HEK293 (cell line): ENCODE data around the gene SEM1.

ENCODE experiments used
- CTCF ChIA-PET: fragments of 350-600 bp; formaldehyde crosslinking; extraction: SDS; loops from one replicate; lab custom pipeline; 2021; ENCODE audit warnings: antibody characterized with exemption; lab: Yijun Ruan, JAX
- POLR2A ChIA-PET: fragments of 300-600 bp; formaldehyde crosslinking; extraction: SDS; loops from one replicate; lab custom pipeline; 2020; ENCODE audit warnings: antibody characterized with exemption, inconsistent platforms; lab: Yijun Ruan, JAX
- H3K27ac ChIP-seq: fragments of 200-500 bp; sonication (Bioruptor generic); 2 replicates; pipeline ENCODE4 v1.5.1; 2014; ENCODE audit warnings: low read depth, low read length, control low read depth, inconsistent platforms; ENCODE audit errors: extremely low read depth
- H3K36me3 ChIP-seq, 2 experiments: fragments of 200-500 bp in 1 of 2; sonication (Bioruptor generic) in 1 of 2; 1 replicate in 1 of 2; 2 replicates in 1 of 2; pipeline ENCODE4 v1.5.1; 2014 to 2017; ENCODE audit warnings: inconsistent platforms in 2 of 2, low read length in 2 of 2; ENCODE audit not compliant: control insufficient read depth in 2 of 2, insufficient read depth in 1 of 2
- H3K4me1 ChIP-seq: fragments of 200-500 bp; sonication (Bioruptor generic); 2 replicates; pipeline ENCODE4 v1.5.1; 2014; ENCODE audit warnings: mild to moderate bottlenecking, low read length, inconsistent platforms; ENCODE audit not compliant: control insufficient read depth, insufficient read depth
- H3K4me3 ChIP-seq: 2 replicates; pipeline ENCODE4 v1.5.1; 2011; ENCODE audit warnings: low read depth, mild to moderate bottlenecking, control low read depth, low read length, moderate library complexity
- H3K9me3 ChIP-seq: fragments of 200-500 bp; sonication (Bioruptor generic); 2 replicates; pipeline ENCODE4 v1.5.1; 2014; ENCODE audit warnings: low read depth, low read length, inconsistent platforms; ENCODE audit not compliant: control insufficient read depth, insufficient read depth
- CTCF ChIP-seq: fragments of 450-650 bp; formaldehyde crosslinking; IDR thresholded peaks from 2 replicates; pipeline ENCODE4 v1.5.1; 2016; ENCODE audit warnings: missing biosample characterization, missing genetic modification characterization
- GLI4 ChIP-seq: fragments of 450-650 bp; formaldehyde crosslinking; IDR thresholded peaks from 2 replicates; pipeline ENCODE4 v1.5.1; 2016; ENCODE audit warnings: missing biosample characterization, missing genetic modification characterization
- HIC1 ChIP-seq: fragments of 450-650 bp; formaldehyde crosslinking; IDR thresholded peaks from 2 replicates; pipeline ENCODE4 v1.5.1; 2016; ENCODE audit warnings: missing biosample characterization, missing genetic modification characterization
- KLF17 ChIP-seq: fragments of 450-650 bp; formaldehyde crosslinking; IDR thresholded peaks from 2 replicates; pipeline ENCODE4 v1.5.1; 2016; ENCODE audit warnings: missing biosample characterization, missing genetic modification characterization
- KLF9 ChIP-seq: fragments of 450-650 bp; formaldehyde crosslinking; IDR thresholded peaks from 2 replicates; pipeline ENCODE4 v1.5.1; 2016; ENCODE audit warnings: missing biosample characterization, missing genetic modification characterization, low read depth
- OVOL3 ChIP-seq: fragments of 450-650 bp; formaldehyde crosslinking; IDR thresholded peaks from 2 replicates; pipeline ENCODE4 v1.5.1; 2016; ENCODE audit warnings: missing biosample characterization, missing genetic modification characterization
- ZBTB6 ChIP-seq: fragments of 450-650 bp; formaldehyde crosslinking; IDR thresholded peaks from 2 replicates; pipeline ENCODE4 v1.5.1; 2017; ENCODE audit warnings: missing biosample characterization, missing genetic modification characterization
- ZNF121 ChIP-seq: fragments of 450-650 bp; formaldehyde crosslinking; IDR thresholded peaks from 2 replicates; pipeline ENCODE4 v1.5.1; 2016; ENCODE audit warnings: missing biosample characterization, missing genetic modification characterization
- ZNF157 ChIP-seq: fragments of 450-650 bp; formaldehyde crosslinking; IDR thresholded peaks from 2 replicates; pipeline ENCODE4 v1.5.1; 2016; ENCODE audit warnings: missing biosample characterization, missing genetic modification characterization
- ZNF211 ChIP-seq: fragments of 450-650 bp; formaldehyde crosslinking; IDR thresholded peaks from 2 replicates; pipeline ENCODE4 v1.5.1; 2016; ENCODE audit warnings: low read depth, missing biosample characterization, missing genetic modification characterization
- ZNF292 ChIP-seq: fragments of 450-650 bp; formaldehyde crosslinking; IDR thresholded peaks from 2 replicates; pipeline ENCODE4 v1.5.1; 2016; ENCODE audit warnings: low read depth, missing biosample characterization, missing genetic modification characterization, borderline replicate concordance
- ZNF433 ChIP-seq: fragments of 450-650 bp; formaldehyde crosslinking; IDR thresholded peaks from 2 replicates; pipeline ENCODE4 v1.5.1; 2016; ENCODE audit warnings: missing biosample characterization, missing genetic modification characterization, low read depth
- ZNF549 ChIP-seq: fragments of 450-650 bp; IDR thresholded peaks from 2 replicates; pipeline ENCODE4 v1.5.1; 2018; ENCODE audit warnings: missing biosample characterization, missing genetic modification characterization, mild to moderate bottlenecking, inconsistent platforms, moderate library complexity
- ZNF560 ChIP-seq: fragments of 450-650 bp; formaldehyde crosslinking; IDR thresholded peaks from 2 replicates; pipeline ENCODE4 v1.5.1; 2017; ENCODE audit warnings: missing biosample characterization, missing genetic modification characterization, borderline replicate concordance
- ZNF664 ChIP-seq: fragments of 450-650 bp; formaldehyde crosslinking; IDR thresholded peaks from 2 replicates; pipeline ENCODE4 v1.5.1; 2016; ENCODE audit warnings: missing biosample characterization, missing genetic modification characterization
- ZNF777 ChIP-seq: fragments of 450-650 bp; formaldehyde crosslinking; IDR thresholded peaks from 2 replicates; pipeline ENCODE4 v1.5.1; 2017; ENCODE audit warnings: missing biosample characterization, missing genetic modification characterization, borderline replicate concordance
- ZNF785 ChIP-seq: fragments of 450-650 bp; formaldehyde crosslinking; IDR thresholded peaks from 2 replicates; pipeline ENCODE4 v1.5.1; 2016; ENCODE audit warnings: missing biosample characterization, missing genetic modification characterization
- ZNF792 ChIP-seq: fragments of 450-650 bp; formaldehyde crosslinking; IDR thresholded peaks from 2 replicates; pipeline ENCODE4 v1.5.1; 2016; ENCODE audit warnings: missing biosample characterization, missing genetic modification characterization
- TF ChIP-seq, protein P1 (sequence below): fragments of 450-650 bp; formaldehyde crosslinking; IDR thresholded peaks from 2 replicates; pipeline ENCODE4 v1.5.1; 2016; ENCODE audit warnings: missing biosample characterization, missing genetic modification characterization
- TF ChIP-seq, protein P2 (sequence below): fragments of 450-650 bp; formaldehyde crosslinking; IDR thresholded peaks from 2 replicates; pipeline ENCODE4 v1.5.1; 2016; ENCODE audit warnings: missing biosample characterization, missing genetic modification characterization

The SEM1 gene

GRCh38 chr7:96658022-96658412 is 51.6 kb downstream of the SEM1 start:
- Histone ChIP-seq H3K27ac (no peak overlapping the region), H3K4me1 (no peaks in the 10 kb centered on the region; the same call in 1 of the 2 replicates), H3K36me3 (no peaks in the 10 kb centered on the region), H3K9me3 (no peaks in the 10 kb centered on the region), H3K4me3 (no peak overlapping the region)
- ChIA-PET CTCF (no interaction called here), POLR2A (no interaction called here)
- TF ChIP-seq GLI4 (tag by site-specific recombination) (no peak), KLF9 (no peak), ZBTB6 (tag by site-specific recombination) (no peak), HIC1 (tag by site-specific recombination) (no peak), ZNF777 (tag by site-specific recombination) (no peak), ZNF560 (tag by site-specific recombination) (no peak), ZNF664 (tag by site-specific recombination) (no peak), ZNF785 (no peak), OVOL3 (no peak), ZNF792 (tag by site-specific recombination) (no peak), ZNF121 (tag by site-specific recombination) (no peak), ZNF549 (tag by site-specific recombination) (no peak), ZNF292 (tag by site-specific recombination) (no peak), CTCF (tag by site-specific recombination) (no peak), ZNF211 (tag by site-specific recombination) (no peak), ZNF157 (tag by site-specific recombination) (no peak), ZNF433 (tag by site-specific recombination) (no peak), KLF17 (tag by site-specific recombination) (no peak)
- TF ChIP-seq, protein P1, sequence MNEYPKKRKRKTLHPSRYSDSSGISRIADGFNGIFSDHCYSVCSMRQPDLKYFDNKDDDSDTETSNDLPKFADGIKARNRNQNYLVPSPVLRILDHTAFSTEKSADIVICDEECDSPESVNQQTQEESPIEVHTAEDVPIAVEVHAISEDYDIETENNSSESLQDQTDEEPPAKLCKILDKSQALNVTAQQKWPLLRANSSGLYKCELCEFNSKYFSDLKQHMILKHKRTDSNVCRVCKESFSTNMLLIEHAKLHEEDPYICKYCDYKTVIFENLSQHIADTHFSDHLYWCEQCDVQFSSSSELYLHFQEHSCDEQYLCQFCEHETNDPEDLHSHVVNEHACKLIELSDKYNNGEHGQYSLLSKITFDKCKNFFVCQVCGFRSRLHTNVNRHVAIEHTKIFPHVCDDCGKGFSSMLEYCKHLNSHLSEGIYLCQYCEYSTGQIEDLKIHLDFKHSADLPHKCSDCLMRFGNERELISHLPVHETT (tag by site-specific recombination), result no peak
- TF ChIP-seq, protein P2, sequence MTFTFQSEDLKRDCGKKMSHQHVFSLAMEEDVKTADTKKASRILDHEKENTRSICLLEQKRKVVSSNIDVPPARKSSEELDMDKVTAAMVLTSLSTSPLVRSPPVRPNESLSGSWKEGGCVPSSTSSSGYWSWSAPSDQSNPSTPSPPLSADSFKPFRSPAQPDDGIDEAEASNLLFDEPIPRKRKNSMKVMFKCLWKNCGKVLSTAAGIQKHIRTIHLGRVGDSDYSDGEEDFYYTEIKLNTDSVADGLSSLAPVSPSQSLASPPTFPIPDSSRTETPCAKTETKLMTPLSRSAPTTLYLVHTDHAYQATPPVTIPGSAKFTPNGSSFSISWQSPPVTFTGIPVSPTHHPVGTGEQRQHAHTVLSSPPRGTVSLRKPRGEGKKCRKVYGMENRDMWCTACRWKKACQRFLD (tag by site-specific recombination), result no peak
